IPS DF 6.9 (cell line): ENCODE results near the gene SSU72.
A peak's percentile ranks its signal among the peaks of the same experiment; 100 is the strongest.

ENCODE experiments used
- DNase-seq: peaks from one replicate; pipeline ENCODE4 v3.0.0-alpha.2; 2013; ENCODE audit warnings: low read depth, low spot score
- H3K27ac ChIP-seq: one replicate; pipeline ENCODE4 v1.5.1; 2013; ENCODE audit warnings: low read length, control low read depth
- H3K27me3 ChIP-seq: 2 replicates; pipeline ENCODE4 v1.6.1; 2013; ENCODE audit warnings: mild to moderate bottlenecking, low read length; ENCODE audit not compliant: control insufficient read depth, insufficient read depth
- H3K36me3 ChIP-seq: 2 replicates; pipeline ENCODE4 v1.6.1; 2013; ENCODE audit warnings: low read length; ENCODE audit not compliant: control insufficient read depth, insufficient read depth
- H3K4me1 ChIP-seq: 2 replicates; pipeline ENCODE4 v1.6.1; 2013; ENCODE audit warnings: low read length; ENCODE audit not compliant: control insufficient read depth, insufficient read depth
- H3K4me3 ChIP-seq: 2 replicates; pipeline ENCODE4 v1.5.1; 2013; ENCODE audit warnings: mild to moderate bottlenecking, low read length
- H3K9me3 ChIP-seq: 2 replicates; pipeline ENCODE4 v1.6.1; 2013; ENCODE audit warnings: low read length, inconsistent platforms; ENCODE audit not compliant: control insufficient read depth, insufficient read depth
- WGBS: extraction: QIAGEN DNeasy Blood & Tissue Kit; methylation state at CpG from one replicate; pipeline ENCODE4 v1.1.7; 2013; ENCODE audit warnings: mixed read lengths, missing lambda C conversion rate; ENCODE audit not compliant: insufficient read length, insufficient coverage; 5-methylcytosine and 5-hydroxymethylcytosine counted together

The SSU72 gene

GRCh38 chr1:1540818-1541628 lies 33.6 kb downstream of the SSU72 start:
- peaks cover 4% of the 10 kb centered on the region; the same call in 1 of the 2 replicates for H3K4me1 ChIP-seq
- DNase-seq = no peak
- no peak overlapping the region for H3K27ac ChIP-seq
- no CpG with 5 or more reads among the region's 53 CpGs for WGBS
- H3K9me3 ChIP-seq = no peaks in the 10 kb centered on the region
- H3K27me3 ChIP-seq = no peaks in the 10 kb centered on the region
- peak overlapping the region; percentile 86 for H3K4me3 ChIP-seq
- peaks cover 17% of the 10 kb centered on the region; the same call in 1 of the 2 replicates for H3K36me3 ChIP-seq

DNA sequence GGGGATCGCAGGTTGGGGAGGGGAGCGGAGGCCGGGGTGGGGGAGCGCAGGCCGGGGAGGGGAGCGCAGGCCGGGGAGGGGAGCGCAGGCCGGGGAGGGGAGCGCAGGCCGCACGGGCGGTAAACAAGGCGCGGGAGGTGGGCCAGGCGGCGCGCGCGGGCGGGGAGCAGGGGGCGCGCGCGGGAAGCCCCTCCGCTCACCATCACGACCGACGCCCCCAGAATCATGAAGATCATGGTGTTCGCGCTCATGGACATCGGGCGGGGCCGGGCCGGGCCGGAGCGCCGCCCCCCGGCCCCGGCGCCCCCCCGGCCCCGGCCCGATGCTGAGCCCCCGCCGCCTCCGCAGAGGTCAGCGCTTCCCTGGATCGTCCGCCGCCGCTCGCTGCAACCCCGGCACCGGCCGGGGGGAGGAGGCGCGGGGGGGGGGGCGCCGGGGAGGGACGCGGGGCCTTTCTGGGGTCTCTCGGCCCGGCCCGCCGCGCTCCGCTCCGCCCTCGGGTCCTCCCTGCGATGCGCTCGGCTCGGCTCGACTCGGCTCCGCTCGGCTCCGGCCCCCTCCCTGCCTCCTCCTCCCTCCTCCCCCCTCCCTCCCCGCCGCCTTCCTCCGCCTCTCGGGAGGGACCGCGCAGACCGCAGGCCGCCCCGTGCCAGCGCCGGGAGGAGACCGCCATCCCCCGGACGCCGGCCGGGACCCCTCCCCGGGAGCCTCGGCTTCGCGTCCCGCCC lies 34.4 kb downstream of the SSU72 start, which contains the start of gene TMEM240:
Gene TMEM240, minus strand, starts transcription at position 535 of the 728 bp plus-strand sequence. Its CDS starts 278 bp downstream, at position 257.
- peak within 1 kb of the TSS; percentile 86 for H3K4me3 ChIP-seq

GRCh38 chr1:1539310-1540089 lies 35.2 kb downstream of the SSU72 start:
- no CpG with 5 or more reads among the region's 66 CpGs for WGBS
- DNase-seq = no peak
- peaks cover 4% of the 10 kb centered on the region; the same call in 1 of the 2 replicates for H3K4me1 ChIP-seq

More for the DNA sequence above, 34.4 kb downstream of the SSU72 start, which contains the start of gene TMEM240:
- Histone ChIP-seq H3K4me1 (peaks cover 4% of the 10 kb centered on the region; the same call in 1 of the 2 replicates), H3K9me3 (no peaks in the 10 kb centered on the region), H3K36me3 (peaks cover 17% of the 10 kb centered on the region; the same call in 1 of the 2 replicates), H3K27me3 (no peaks in the 10 kb centered on the region), H3K27ac (no peak within 1 kb of the TSS)
- peak; percentile 57 for DNase-seq
- no CpG with 5 or more reads among the region's 100 CpGs for WGBS

DNA sequence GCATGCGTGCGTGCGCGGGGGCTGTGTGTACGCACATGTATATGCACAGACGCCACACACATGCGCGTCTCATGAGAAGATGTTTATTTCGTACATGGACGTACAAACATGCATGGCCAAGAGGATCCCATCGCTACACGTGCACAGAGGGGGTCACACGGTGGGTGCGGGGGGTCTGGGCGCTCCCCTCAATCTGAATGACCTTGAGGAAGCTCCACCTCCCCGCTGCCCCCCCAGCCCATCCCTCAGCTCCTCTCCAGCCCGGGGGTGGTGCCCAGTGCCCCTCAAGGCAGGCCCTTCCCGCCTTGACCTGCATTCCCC lies 35.7 kb downstream of the SSU72 start:
- peaks cover 4% of the 10 kb centered on the region; the same call in 1 of the 2 replicates for H3K4me1 ChIP-seq
- no peaks in the 10 kb centered on the region for H3K9me3 ChIP-seq
- peaks cover 17% of the 10 kb centered on the region; the same call in 1 of the 2 replicates for H3K36me3 ChIP-seq
- DNase-seq = no peak
- no peaks in the 10 kb centered on the region for H3K27me3 ChIP-seq
- WGBS = no CpG with 5 or more reads among the region's 18 CpGs
- no peak overlapping the region for H3K27ac ChIP-seq
- H3K4me3 ChIP-seq = peak overlapping the region; percentile 86; the same call in 1 of the 2 replicates

More at GRCh38 chr1:1539310-1540089, 35.2 kb downstream of the SSU72 start:
- H3K36me3 ChIP-seq = peaks cover 17% of the 10 kb centered on the region; the same call in 1 of the 2 replicates
- H3K27me3 ChIP-seq = no peaks in the 10 kb centered on the region
- H3K4me3 ChIP-seq = peak overlapping the region; percentile 86; the same call in 1 of the 2 replicates
- no peak overlapping the region for H3K27ac ChIP-seq
- H3K9me3 ChIP-seq = no peaks in the 10 kb centered on the region

DNA sequence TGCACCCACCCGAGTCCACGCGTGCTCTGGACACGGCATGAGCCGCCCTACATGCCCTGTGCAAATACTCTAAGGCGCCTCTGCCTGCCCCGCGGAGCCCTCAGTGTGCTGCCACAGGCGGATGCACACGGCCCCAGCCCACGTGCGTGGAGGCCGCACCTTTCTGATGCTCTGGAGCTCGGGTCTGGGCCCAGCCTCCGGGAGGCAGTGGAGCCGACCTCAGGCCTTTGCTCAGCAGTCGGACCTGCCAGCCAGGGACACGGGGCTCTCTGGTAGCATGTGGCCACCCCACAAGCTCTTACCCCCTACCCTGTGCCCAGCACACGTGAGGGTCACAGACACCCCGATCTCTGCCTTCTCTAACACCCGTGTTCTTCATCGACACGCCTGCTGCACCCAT lies 36.3 kb downstream of the SSU72 start:
- no peak for DNase-seq
- Histone ChIP-seq H3K27ac (no peak overlapping the region), H3K4me1 (peaks cover 4% of the 10 kb centered on the region; the same call in 1 of the 2 replicates), H3K9me3 (no peaks in the 10 kb centered on the region), H3K36me3 (peaks cover 17% of the 10 kb centered on the region; the same call in 1 of the 2 replicates), H3K27me3 (no peaks in the 10 kb centered on the region), H3K4me3 (no peak overlapping the region)
- no CpG with 5 or more reads among the region's 23 CpGs for WGBS

GRCh38 chr1:1537626-1538250 lies 36.9 kb downstream of the SSU72 start:
- H3K27me3 ChIP-seq = no peaks in the 10 kb centered on the region
- H3K4me3 ChIP-seq = no peak overlapping the region
- no peak overlapping the region for H3K27ac ChIP-seq
- H3K4me1 ChIP-seq = peaks cover 4% of the 10 kb centered on the region; the same call in 1 of the 2 replicates
- no peaks in the 10 kb centered on the region for H3K9me3 ChIP-seq
- no peak for DNase-seq
- no CpG with 5 or more reads among the region's 32 CpGs for WGBS
- H3K36me3 ChIP-seq = peaks cover 17% of the 10 kb centered on the region; the same call in 1 of the 2 replicates

DNA sequence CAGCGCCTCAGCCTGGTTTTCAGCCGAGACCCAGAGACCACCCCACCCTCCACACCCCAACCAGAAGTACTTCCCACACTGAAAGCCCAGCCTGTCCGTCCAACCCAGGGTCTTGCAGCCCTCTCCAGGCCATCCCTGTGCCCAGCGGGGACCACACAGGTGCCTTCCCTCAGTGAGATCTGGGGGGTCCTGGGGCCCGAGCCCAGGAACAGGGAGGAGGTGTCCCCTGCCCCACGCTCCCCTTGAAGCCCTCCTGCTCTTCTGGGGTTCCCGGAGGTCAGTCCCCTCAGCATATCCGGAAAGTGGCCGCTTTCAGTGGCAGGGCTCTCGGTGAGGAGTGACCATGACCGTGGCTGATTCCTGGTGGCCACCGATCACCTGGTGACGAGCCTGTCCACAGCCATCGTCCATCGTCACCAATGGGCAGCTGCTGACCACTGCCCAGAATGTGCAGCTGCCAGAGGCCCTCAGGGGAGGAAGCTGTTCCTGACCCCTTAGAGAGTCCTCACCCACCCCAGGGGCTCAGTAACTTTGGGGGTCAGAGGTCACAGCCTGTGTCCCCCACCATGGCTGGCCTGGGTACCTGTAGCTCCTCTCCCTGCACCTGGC lies 37.6 kb downstream of the SSU72 start:
- H3K27me3 ChIP-seq = no peaks in the 10 kb centered on the region
- DNase-seq = no peak
- no CpG with 5 or more reads among the region's 15 CpGs for WGBS
- no peaks in the 10 kb centered on the region for H3K9me3 ChIP-seq
- no peak overlapping the region for H3K4me3 ChIP-seq
- H3K4me1 ChIP-seq = peaks cover 4% of the 10 kb centered on the region; the same call in 1 of the 2 replicates
- H3K36me3 ChIP-seq = peaks cover 10% of the 10 kb centered on the region; the same call in 1 of the 2 replicates
- no peak overlapping the region for H3K27ac ChIP-seq

DNA sequence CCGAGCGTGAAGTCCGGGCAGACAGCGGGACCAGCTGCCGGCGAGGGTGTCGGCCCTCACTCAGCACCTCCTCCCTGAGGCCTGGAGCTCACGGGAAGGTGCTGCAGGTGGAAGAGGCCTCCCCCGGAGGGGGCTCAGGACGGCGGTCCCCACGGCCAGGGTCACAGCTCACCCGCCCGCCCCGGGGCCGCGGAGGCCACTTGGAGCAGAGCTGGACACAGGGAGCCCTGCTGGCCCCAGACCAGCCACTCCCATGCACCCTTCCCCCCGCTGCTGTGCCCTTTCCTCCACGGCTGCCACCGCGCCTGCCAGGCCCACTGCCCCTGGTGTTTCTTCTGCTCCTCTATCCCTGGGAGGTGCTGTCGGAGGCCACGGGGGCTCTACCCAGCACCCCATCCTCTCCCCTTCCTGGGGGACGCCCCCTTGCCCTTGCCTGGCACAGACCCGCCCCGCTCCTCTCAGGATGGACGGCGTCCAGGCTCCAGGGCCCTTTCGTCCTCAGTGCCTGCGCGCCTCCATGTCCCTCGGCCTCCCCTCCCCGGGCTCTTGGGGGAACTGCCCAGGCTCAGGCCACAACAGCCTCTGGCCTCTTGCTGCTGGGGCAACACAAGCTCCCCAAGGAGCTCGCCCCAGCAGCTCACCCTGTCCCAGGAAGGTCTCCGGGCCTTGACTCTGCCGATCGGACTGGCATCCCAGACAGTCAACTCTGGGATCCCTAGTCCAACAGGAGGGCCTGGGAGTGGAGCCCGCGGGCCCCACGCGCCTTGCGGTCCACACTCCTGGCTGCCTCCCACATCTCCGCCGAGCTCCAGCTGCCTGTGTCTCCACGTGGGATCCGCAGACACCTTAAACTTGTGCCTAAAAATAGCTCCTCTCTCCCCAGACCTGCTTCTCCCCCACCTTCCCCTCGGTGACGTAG lies 38.4 kb downstream of the SSU72 start:
- whole genome bisulfite sequencing = no CpG with 5 or more reads among the region's 48 CpGs
- DNase-seq = no peak
- no peaks in the 10 kb centered on the region for H3K27me3 ChIP-seq
- H3K4me3 ChIP-seq = no peak overlapping the region
- no peak overlapping the region for H3K27ac ChIP-seq
- no peaks in the 10 kb centered on the region for H3K9me3 ChIP-seq
- peaks cover 6% of the 10 kb centered on the region; the same call in 1 of the 2 replicates for H3K36me3 ChIP-seq
- H3K4me1 ChIP-seq = peaks cover 4% of the 10 kb centered on the region; the same call in 1 of the 2 replicates
